NCI-H460 (cell line): ENCODE data around the gene NRBF2. TPM values are rescaled to one million over a fixed set of nuclear protein-coding genes. Genes with fewer than 3 reads are reported as not detected.

Experiments used
- DNase-seq: peaks from one replicate; pipeline ENCODE4 v3.0.0-alpha.2; 2016; ENCODE audit warnings: low read depth; ENCODE audit errors: extremely low read depth
- total RNA-seq: library from RNA; depleted of rRNA; stranded (reverse); fragments of >200 nt; shearing (Covaris generic); gene quantifications from 2 replicates; pipeline ENCODE4 v1.2.3, GENCODE V29; 2014

NRBF2 gene
- total RNA-seq, 1 experiment from 2014 or later = 25.7 TPM

DNA sequence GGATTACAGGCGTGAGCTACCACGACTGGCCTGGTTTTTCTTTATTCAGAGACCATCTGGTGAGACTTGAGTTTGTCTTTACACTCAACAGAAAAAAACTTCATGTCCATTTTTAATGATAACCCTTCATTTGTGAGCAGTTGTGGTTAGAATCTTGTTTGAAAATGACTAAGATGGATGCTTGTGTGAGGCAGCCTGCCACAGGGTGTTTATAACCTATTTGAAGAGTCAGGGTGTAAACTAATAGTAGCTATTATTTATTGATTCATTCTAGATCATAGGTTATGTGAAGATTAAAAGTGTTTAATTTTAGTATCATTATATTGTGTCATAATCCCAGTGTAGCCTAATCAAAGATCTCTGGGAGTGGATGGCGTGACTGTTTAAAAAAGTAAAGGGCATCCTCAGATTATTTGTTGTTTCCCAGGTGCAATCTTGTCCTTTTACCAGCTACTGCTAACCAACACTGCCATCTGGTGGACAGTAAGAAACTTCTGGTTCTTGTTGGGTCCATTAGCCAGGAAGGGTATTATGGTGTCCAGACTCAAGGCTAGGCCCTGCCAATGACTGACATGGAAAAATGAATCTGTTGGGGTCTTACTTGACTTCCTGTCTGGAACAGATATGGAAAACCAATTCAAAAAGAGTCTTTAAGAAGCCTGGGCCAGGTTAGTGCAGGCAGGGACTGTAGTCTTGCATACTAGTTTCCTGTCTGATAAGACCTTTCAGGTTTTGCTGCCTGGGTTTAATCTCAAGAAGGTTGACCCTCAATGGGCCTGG lies 24.9 kb downstream of the NRBF2 start:
- peak; percentile 86 for DNase-seq

GRCh38 chr10:63161592-63161991 lies 28.5 kb downstream of the NRBF2 start:
- DNase-seq = no peak

- no peak for DNase-seq
These were observed 31.1 kb downstream of the NRBF2 start for GRCh38 chr10:63164166-63164623.

- no peak for DNase-seq
These were observed 32.1 kb downstream of the NRBF2 start for GRCh38 chr10:63165249-63165648.

GRCh38 chr10:63166742-63167258 lies 33.7 kb downstream of the NRBF2 start:
- peak; percentile 78 for DNase-seq

- no peak for DNase-seq
These were observed 35.8 kb downstream of the NRBF2 start for GRCh38 chr10:63168821-63169462.

- DNase-seq = no peak
These were observed 36.5 kb downstream of the NRBF2 start for GRCh38 chr10:63169624-63170023.

GRCh38 chr10:63171255-63171855 lies 38.2 kb downstream of the NRBF2 start:
- DNase-seq = no peak

DNA sequence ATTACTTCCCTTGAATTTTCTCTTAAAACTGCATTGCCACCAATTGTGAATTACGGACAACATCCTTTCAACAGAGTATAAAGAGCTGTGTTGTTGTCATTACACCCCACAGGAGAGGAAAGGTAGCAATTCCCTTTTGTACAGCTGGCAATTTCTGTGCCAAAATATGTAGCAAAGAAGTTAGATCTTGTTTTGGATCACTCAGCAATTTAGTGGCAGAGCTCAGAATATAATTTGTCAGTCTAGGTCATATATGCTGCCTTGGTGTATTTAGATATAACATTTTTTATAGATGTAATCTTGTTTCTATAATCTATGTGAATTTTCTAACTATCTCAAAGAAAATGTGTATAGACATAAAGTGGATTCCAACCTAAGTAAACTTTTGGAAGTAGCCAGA lies 38.8 kb downstream of the NRBF2 start:
- DNase-seq = no peak

GRCh38 chr10:63173468-63174232 lies 40.5 kb downstream of the NRBF2 start:
- DNase-seq = no peak

- DNase-seq = no peak
These were observed 42.4 kb downstream of the NRBF2 start for GRCh38 chr10:63175534-63175933.

GRCh38 chr10:63192826-63193225 lies 59.7 kb downstream of the NRBF2 start:
- DNase-seq = no peak

DNA sequence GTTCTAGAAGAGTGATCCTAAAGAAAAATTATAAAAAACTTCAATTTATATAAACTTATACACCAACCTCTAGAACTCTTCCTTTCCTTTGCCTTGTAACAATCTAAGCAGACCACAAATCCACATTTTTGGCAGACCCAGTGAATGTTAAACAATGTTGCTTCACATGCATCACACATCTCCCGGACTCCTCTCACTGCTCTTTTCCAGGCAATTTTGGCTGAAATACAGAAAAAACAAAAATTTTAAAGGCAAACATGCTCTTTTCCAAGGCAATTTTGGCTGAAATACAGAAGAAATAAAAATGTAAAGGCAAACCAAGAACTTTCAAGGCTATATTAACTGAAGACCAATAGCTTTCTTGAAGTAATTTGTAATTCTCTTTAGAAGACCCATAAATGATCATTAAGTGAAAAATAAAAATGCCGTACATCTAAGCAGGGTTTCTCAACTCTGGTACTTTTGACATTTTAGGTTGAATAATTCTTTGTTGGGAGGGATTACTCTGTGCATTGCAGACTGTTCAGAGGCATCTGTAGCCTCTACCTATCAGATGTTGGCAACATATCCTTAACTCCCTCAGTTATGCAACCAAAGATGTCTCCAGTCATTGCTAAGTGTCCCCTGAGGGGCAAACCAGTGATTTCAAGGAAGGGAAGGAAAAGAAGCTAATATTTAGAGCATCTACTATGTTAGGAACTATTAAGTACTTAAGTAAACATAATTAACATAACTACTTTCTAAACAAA lies 64.4 kb downstream of the NRBF2 start:
- no peak for DNase-seq

DNA sequence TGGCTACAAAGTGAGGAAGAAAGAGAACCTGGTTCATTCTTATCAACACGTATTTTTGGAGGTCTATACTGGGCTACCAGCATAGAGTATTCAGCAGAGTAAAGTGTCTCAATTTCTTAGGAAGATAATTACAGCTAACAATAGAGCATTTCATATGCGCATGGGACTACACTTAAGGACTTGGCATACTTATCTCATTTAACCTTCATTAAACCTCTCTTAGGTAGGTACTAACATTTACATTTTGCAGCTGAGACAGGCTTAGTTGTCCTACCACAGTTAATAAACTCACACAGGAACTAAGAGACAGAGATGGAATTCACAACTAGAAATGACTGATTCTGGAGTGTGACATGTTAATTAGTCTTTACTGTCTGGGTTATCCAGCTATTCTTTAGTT lies 66.6 kb downstream of the NRBF2 start:
- DNase-seq = no peak

GRCh38 chr10:63200431-63200830 lies 67.3 kb downstream of the NRBF2 start:
- DNase-seq = no peak

DNA sequence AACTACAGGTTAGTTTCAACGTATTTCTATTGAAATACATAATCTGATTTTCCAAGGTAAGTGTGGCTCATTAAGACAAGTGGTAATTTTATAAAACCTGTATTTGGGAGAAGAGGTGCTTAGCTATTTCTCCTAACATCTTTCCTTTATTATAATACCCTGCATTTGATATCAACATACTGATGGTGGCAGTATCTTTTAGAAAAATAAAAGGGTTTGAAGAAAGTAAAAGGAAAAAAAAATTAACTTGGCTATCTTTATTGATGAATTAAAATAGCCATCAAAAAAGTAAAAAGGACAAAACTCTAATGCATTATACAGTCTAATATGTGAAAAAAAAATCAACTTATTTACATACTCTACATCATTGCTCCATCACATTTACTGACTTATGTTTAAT lies 68.0 kb downstream of the NRBF2 start:
- DNase-seq = no peak
